GM12878 (cell line): ENCODE data around the gene CLC. TPM values are rescaled to one million over a fixed set of nuclear protein-coding genes. Genes with fewer than 3 reads are reported as not detected.
"Not testable (repeated sequence)": the region's sequence is repeated elsewhere in the genome, so short reads cannot be mapped to it uniquely, and the experiment has no call there.

Experiments
- ATAC-seq: fragments of 200-7000 bp; cut with Tn5 transposase; 3 replicates; pipeline ENCODE4 v1.9.1; 2020; ENCODE audit warnings: mild to moderate bottlenecking, moderate library complexity
- BruUV-seq: library from RNA; stranded (reverse); fragments of 400-500 nt; replicated peaks from 2 replicates; lab custom pipeline; 2021; lab: Mats Ljungman, UMichigan
- CTCF ChIA-PET: fragments of 300-600 bp; sonication (Branson Sonifier 250); formaldehyde crosslinking; extraction: SDS; loops from one replicate; lab custom pipeline; 2021; ENCODE audit warnings: inconsistent platforms; lab: Yijun Ruan, JAX
- POLR2A ChIA-PET: fragments of 350-600 bp; formaldehyde crosslinking; extraction: SDS; loops from one replicate; lab custom pipeline; 2021; ENCODE audit warnings: inconsistent platforms; lab: Charles Lee
- RAD21 ChIA-PET: fragments of 300-600 bp; sonication (Branson Sonifier 250); formaldehyde crosslinking; loops from one replicate; lab custom pipeline; 2023; ENCODE audit warnings: antibody characterized with exemption; ENCODE audit not compliant: unreplicated experiment; lab: Charles Lee
- SMC1A ChIA-PET: fragments of 300-600 bp; sonication (Branson Sonifier 250); formaldehyde crosslinking; loops from one replicate; lab custom pipeline; 2023; ENCODE audit not compliant: unreplicated experiment, uncharacterized antibody; lab: Charles Lee
- DNase-seq: peaks from one replicate; pipeline ENCODE4 v3.0.0-alpha.2; 2011; ENCODE audit warnings: low read depth, low spot score
- FAIRE-seq: peaks from 3 replicates; lab custom pipeline; 2011; peaks lifted over from hg19 to GRCh38; lab: Jason Lieb, UNC
- H2AFZ ChIP-seq: 2 replicates; pipeline ENCODE4 v1.6.0; 2011; ENCODE audit warnings: low read depth, low read length, control low read depth; ENCODE audit not compliant: control insufficient read depth
- H3K27ac ChIP-seq: 2 replicates; pipeline ENCODE4 v1.5.1; 2011; ENCODE audit warnings: control low read depth; ENCODE audit not compliant: control insufficient read depth, insufficient read depth
- H3K27me3 ChIP-seq, 2 experiments: replicated peaks in 1 of 2; 2 replicates each; pipeline versions ENCODE4 v1.6.0 to v1.6.1; 2011; ENCODE audit warnings: low read length in 1 of 2; ENCODE audit not compliant: control insufficient read depth in 2 of 2, insufficient read depth in 2 of 2
- H3K36me3 ChIP-seq, 2 experiments: 2 replicates each; pipeline ENCODE4 v1.5.1; 2011; ENCODE audit warnings: low read length in 1 of 2; ENCODE audit not compliant: control insufficient read depth in 2 of 2, insufficient read depth in 2 of 2
- H3K4me1 ChIP-seq: 2 replicates; pipeline ENCODE4 v1.6.1; 2011; ENCODE audit warnings: mild to moderate bottlenecking, low read length, moderate library complexity, mixed read lengths; ENCODE audit not compliant: control insufficient read depth, insufficient read depth
- H3K4me2 ChIP-seq: 2 replicates; pipeline ENCODE4 v1.6.0; 2011; ENCODE audit warnings: control low read depth; ENCODE audit not compliant: control insufficient read depth, insufficient read depth
- H3K4me3 ChIP-seq: fragments of 200-600 bp; sonication (generic); 2 replicates; pipeline ENCODE4 v1.5.1; 2016
- H3K79me2 ChIP-seq: 2 replicates; pipeline ENCODE4 v1.6.0; 2011; ENCODE audit warnings: low read length; ENCODE audit not compliant: control insufficient read depth, insufficient read depth
- H3K9ac ChIP-seq: 2 replicates; pipeline ENCODE4 v1.8.0; 2011; ENCODE audit warnings: low read length, control low read depth, mixed read lengths; ENCODE audit not compliant: control insufficient read depth, insufficient read depth
- H3K9me3 ChIP-seq: replicated peaks from 3 replicates; pipeline ENCODE4 v1.5.1; 2011; ENCODE audit warnings: mild to moderate bottlenecking, low read length; ENCODE audit not compliant: control insufficient read depth, insufficient read depth
- H4K20me1 ChIP-seq: 2 replicates; pipeline ENCODE4 v1.6.0; 2011; ENCODE audit not compliant: control insufficient read depth, insufficient read depth
- CEBPB ChIP-seq, 2 experiments: fragments of 150-350 bp in 1 of 2; IDR thresholded peaks; 2 replicates each; pipeline ENCODE4 v1.6.1; 2012 to 2014; ENCODE audit warnings: low read depth in 2 of 2, low read length in 2 of 2, borderline replicate concordance in 1 of 2, inconsistent platforms in 1 of 2
- EED ChIP-seq: sonication (generic); IDR thresholded peaks from 2 replicates; pipeline ENCODE4 v1.6.1; 2016; ENCODE audit warnings: antibody characterized with exemption, low read depth
- RAD21 ChIP-seq: IDR thresholded peaks from 2 replicates; pipeline ENCODE4 v1.6.1; 2011; ENCODE audit warnings: mild to moderate bottlenecking, low read depth, low read length, moderate library complexity; ENCODE audit not compliant: insufficient read depth
- STAT1 ChIP-seq: fragments of 450-650 bp; conservative IDR thresholded peaks from 2 replicates; pipeline ENCODE4 v1.6.1; 2014; ENCODE audit warnings: antibody characterized with exemption, mild to moderate bottlenecking
- STAT3 ChIP-seq: IDR thresholded peaks from 2 replicates; pipeline ENCODE4 v1.6.1; 2011; ENCODE audit warnings: low read depth, low read length, improper control_type of control experiment
- YBX1 ChIP-seq: fragments of 450-650 bp; IDR thresholded peaks from 2 replicates; pipeline ENCODE4 v1.6.1; 2016; ENCODE audit warnings: antibody characterized with exemption
- ZNF274 ChIP-seq: IDR thresholded peaks from one replicate; pipeline ENCODE4 v1.8.0; 2011; ENCODE audit not compliant: insufficient read length, insufficient read depth
- ZNF384 ChIP-seq: IDR thresholded peaks from 2 replicates; pipeline ENCODE4 v1.6.1; 2012; ENCODE audit warnings: low read depth, mild to moderate bottlenecking, low read length, improper control_type of control experiment, borderline replicate concordance
- WGBS: methylation state at CpG from one replicate; pipeline ENCODE4 v1.1.6; 2016; ENCODE audit warnings: low lambda C conversion rate; ENCODE audit not compliant: insufficient replicate concordance, insufficient coverage; ENCODE audit errors: missing lambda C conversion rate; 5-methylcytosine and 5-hydroxymethylcytosine counted together
- in situ Hi-C: fragments of 300-500 bp; cut with MboI; formaldehyde crosslinking; loops from 9 replicates; pipeline ENCODE4 v1.14.3; 2018; ENCODE audit warnings: mixed read lengths
- intact Hi-C: fragments of 100-400 bp; cut with micrococcal nuclease; formaldehyde crosslinking; loops from one replicate; pipeline ENCODE4 v1.14.2; 2022; ENCODE audit not compliant: unreplicated experiment
- polyA plus RNA-seq, 11 experiments: library from polyadenylated mRNA; depleted of rRNA in 4 of 11; unstranded in 6 of 11; stranded (reverse) in 5 of 11; fragments of >200 nt; fragmentation: Nextera tagmentation in 4 of 11; fragmentation: Illumina TruSeq in 1 of 11; extraction: Ambion mirVana in 4 of 11; extraction: Trizol in 1 of 11; gene quantifications; 1 replicate in 1 of 11; 2 replicates in 10 of 11; pipeline versions ENCODE4 v1.2.1 to v1.2.3, GENCODE V29; 2011 to 2016; ENCODE audit warnings: inconsistent platforms in 2 of 11, missing spikeins in 2 of 11, low read depth in 1 of 11
- total RNA-seq, 4 experiments: library from RNA; depleted of rRNA in 3 of 4; stranded (reverse); fragments of >200 nt in 3 of 4; fragmentation: Illumina TruSeq in 1 of 4; extraction: Trizol in 1 of 4; gene quantifications; 2 replicates each; pipeline versions ENCODE4 v1.2.1 to v1.2.3, GENCODE V29; 2013 to 2021
- TF ChIP-seq, protein P1 (sequence below), 3 experiments: IDR thresholded peaks in 2 of 3; conservative IDR thresholded peaks in 1 of 3; 2 replicates each; pipeline ENCODE4 v1.5.1; 2011; ENCODE audit warnings: low read depth in 3 of 3, low read length in 3 of 3, mild to moderate bottlenecking in 3 of 3, control low read depth in 2 of 3, moderate library complexity in 2 of 3, inconsistent platforms in 1 of 3, mixed read lengths in 1 of 3; ENCODE audit not compliant: control insufficient read depth in 2 of 3, insufficient read depth in 1 of 3; ENCODE audit errors: extremely low read depth in 1 of 3
- TF ChIP-seq, protein P2 (sequence below): fragments of 150-350 bp; IDR thresholded peaks from 2 replicates; pipeline ENCODE4 v1.6.1; 2016; ENCODE audit warnings: low read depth, low read length

The CLC gene
- total and polyA plus RNA-seq, 10 of the 15 experiments (the other 5 are each of a cell fraction or from before 2014, with no cell fraction given): 0.18 to 0.36 (median 0.29) TPM; not detected in 4

DNA sequence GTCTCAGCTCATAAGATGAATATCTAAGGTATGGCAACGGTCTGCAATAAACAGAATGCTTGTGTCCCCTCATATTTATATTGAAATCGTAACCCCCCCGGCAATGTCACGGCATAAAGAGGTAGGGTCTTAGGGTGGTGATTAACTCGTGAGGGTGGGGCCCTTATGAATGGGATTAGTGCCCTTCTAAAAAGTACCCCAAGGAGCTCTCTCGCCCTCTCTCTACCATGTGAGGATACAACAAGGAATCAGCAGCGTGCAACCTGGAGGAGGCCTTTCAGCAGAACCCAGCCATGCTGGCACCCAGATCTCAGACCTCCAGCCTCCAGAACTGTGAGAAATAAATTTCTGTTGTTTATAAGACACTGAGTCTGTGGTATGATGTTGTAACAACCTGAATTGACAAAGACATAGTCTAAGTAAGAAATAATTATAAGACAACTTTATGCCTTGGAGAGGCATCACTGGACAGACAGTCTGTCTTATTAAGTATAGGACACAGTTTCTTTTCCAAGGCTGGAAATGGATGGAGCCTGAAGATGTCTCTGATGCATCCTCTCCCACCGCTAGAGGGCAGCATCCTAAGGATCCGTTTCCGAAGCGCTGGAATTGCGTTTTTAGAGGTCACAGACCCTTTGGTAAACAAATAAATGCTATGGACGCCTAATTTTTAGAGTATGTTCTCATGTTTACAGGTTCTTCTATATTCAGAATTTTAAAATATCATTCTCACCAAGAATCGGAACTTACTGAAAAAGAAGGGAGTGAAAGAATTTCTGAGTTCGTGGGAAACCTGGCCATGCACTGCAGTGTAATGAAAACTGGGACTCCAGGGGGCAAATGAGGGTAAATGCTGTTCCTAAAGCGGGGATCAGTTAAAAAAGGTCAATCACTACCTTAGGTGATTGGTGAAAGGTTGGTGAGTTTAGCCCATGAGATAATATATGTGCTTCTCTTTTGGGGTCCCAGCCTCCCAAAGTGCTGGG lies 27.6 kb upstream of the CLC start (continued):
- TF ChIP-seq ZNF384: no peak
- no peak for TF ChIP-seq STAT3
- TF ChIP-seq, protein P1, sequence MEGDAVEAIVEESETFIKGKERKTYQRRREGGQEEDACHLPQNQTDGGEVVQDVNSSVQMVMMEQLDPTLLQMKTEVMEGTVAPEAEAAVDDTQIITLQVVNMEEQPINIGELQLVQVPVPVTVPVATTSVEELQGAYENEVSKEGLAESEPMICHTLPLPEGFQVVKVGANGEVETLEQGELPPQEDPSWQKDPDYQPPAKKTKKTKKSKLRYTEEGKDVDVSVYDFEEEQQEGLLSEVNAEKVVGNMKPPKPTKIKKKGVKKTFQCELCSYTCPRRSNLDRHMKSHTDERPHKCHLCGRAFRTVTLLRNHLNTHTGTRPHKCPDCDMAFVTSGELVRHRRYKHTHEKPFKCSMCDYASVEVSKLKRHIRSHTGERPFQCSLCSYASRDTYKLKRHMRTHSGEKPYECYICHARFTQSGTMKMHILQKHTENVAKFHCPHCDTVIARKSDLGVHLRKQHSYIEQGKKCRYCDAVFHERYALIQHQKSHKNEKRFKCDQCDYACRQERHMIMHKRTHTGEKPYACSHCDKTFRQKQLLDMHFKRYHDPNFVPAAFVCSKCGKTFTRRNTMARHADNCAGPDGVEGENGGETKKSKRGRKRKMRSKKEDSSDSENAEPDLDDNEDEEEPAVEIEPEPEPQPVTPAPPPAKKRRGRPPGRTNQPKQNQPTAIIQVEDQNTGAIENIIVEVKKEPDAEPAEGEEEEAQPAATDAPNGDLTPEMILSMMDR (IDR thresholded peaks at IDR 0.05 in 2 of 3, conservative IDR thresholded peaks at IDR 0.05 in 1 of 3; ENCODE audit: control insufficient read depth in 2 of 3, extremely low read depth in 1 of 3, insufficient read depth in 1 of 3, low read depth in 3 of 3, low read length in 3 of 3): peak; percentile 29 to 79 (median 56); a peak in 5 of 6 replicates
- TF ChIP-seq CEBPB (IDR thresholded peaks at IDR 0.05; ENCODE audit: borderline replicate concordance in 1 of 2, low read depth in 2 of 2, low read length in 2 of 2): no peak
- no peak for TF ChIP-seq ZNF274
- TF ChIP-seq RAD21: 0 out of 2 replicates have a peak, but pooled peaks have one; percentile 22
- TF ChIP-seq, protein P2, sequence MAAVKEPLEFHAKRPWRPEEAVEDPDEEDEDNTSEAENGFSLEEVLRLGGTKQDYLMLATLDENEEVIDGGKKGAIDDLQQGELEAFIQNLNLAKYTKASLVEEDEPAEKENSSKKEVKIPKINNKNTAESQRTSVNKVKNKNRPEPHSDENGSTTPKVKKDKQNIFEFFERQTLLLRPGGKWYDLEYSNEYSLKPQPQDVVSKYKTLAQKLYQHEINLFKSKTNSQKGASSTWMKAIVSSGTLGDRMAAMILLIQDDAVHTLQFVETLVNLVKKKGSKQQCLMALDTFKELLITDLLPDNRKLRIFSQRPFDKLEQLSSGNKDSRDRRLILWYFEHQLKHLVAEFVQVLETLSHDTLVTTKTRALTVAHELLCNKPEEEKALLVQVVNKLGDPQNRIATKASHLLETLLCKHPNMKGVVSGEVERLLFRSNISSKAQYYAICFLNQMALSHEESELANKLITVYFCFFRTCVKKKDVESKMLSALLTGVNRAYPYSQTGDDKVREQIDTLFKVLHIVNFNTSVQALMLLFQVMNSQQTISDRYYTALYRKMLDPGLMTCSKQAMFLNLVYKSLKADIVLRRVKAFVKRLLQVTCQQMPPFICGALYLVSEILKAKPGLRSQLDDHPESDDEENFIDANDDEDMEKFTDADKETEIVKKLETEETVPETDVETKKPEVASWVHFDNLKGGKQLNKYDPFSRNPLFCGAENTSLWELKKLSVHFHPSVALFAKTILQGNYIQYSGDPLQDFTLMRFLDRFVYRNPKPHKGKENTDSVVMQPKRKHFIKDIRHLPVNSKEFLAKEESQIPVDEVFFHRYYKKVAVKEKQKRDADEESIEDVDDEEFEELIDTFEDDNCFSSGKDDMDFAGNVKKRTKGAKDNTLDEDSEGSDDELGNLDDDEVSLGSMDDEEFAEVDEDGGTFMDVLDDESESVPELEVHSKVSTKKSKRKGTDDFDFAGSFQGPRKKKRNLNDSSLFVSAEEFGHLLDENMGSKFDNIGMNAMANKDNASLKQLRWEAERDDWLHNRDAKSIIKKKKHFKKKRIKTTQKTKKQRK: no peak
- TF ChIP-seq EED: peak; percentile 46; the same call in 1 of the 2 replicates
- no peak for TF ChIP-seq YBX1
- TF ChIP-seq STAT1: no peak

DNA sequence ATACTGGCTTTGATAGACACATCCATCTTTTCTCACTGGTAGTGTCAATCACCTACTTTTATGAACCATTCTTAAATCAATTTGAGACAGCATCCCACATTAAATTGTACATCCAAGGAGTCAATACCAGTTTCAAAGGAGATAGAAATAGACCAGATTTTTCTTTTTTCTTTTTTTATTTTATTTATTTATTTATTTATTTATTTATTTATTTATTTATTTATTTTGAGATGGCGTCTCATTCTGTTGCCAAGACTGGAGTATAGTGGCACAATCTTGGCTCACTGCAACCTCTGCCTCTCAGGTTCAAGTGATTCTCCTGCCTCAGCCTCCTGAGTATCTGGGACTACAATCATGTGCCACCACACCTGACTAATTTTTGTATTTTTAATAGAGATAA lies 24.0 kb upstream of the CLC start:
- H3K27me3 ChIP-seq, FAIRE-seq, intact Hi-C loops, SMC1A ChIA-PET, H3K4me3 ChIP-seq, H3K9ac ChIP-seq, H3K4me2 ChIP-seq, H3K79me2 ChIP-seq, DNase-seq, H3K9me3 ChIP-seq, in situ Hi-C loops, H3K36me3 ChIP-seq, H4K20me1 ChIP-seq, ATAC-seq, H3K27ac ChIP-seq, BruUV-seq, RAD21 ChIA-PET, POLR2A ChIA-PET, H2AFZ ChIP-seq: not testable (repeated sequence)
- WGBS: 92% methylated on average over 1 of the region's 1 CpG
- H3K4me1 ChIP-seq: peaks cover 22% of the 10 kb centered on the region
- CTCF ChIA-PET: interaction anchor here (1.1 kb wide), 1 partner anchor 82 kb away, joined by 6 read pairs; no protein-coding TSS in a partner anchor
